SU-DHL-6 (cell line): ENCODE measurements around the gene ZNF689.
A peak's percentile ranks its signal among the peaks of the same experiment; 100 is the strongest.

Experiments
- H2AFZ ChIP-seq: fragments of 200-600 bp; sonication (generic); 2 replicates; pipeline ENCODE4 v1.6.1; 2014; ENCODE audit warnings: low read depth, mild to moderate bottlenecking, moderate library complexity, mixed read lengths, antibody characterized with exemption, low read length; ENCODE audit not compliant: severe bottlenecking
- H3F3A ChIP-seq: fragments of 200-600 bp; shearing (Covaris generic); 2 replicates; pipeline ENCODE4 v1.6.0; 2016; ENCODE audit warnings: antibody characterized with exemption, mild to moderate bottlenecking; ENCODE audit not compliant: insufficient read depth
- H3K27ac ChIP-seq: fragments of 200-600 bp; sonication (generic); 2 replicates; pipeline ENCODE4 v1.5.1; 2016; ENCODE audit warnings: low read depth, mild to moderate bottlenecking, low read length, moderate library complexity, mixed read lengths
- H3K27me3 ChIP-seq: fragments of 200-600 bp; sonication (generic), shearing (Covaris generic); 2 replicates; pipeline ENCODE4 v1.6.0; 2014; ENCODE audit warnings: mild to moderate bottlenecking, low read length
- H3K36me3 ChIP-seq: fragments of 200-600 bp; sonication (generic); 2 replicates; pipeline ENCODE4 v1.6.1; 2014; ENCODE audit warnings: mild to moderate bottlenecking, low read length, mixed read lengths
- H3K4me2 ChIP-seq: fragments of 300-600, 200-600 bp; shearing (Covaris generic), sonication (generic); 2 replicates; pipeline ENCODE4 v1.6.0; 2014; ENCODE audit warnings: low read length, low read depth, mild to moderate bottlenecking; ENCODE audit not compliant: poor library complexity, severe bottlenecking
- H3K4me3 ChIP-seq: fragments of 200-600 bp; sonication (generic); 2 replicates; pipeline ENCODE4 v1.5.1; 2014; ENCODE audit warnings: antibody characterized with exemption, low read length, mild to moderate bottlenecking, mixed read lengths; ENCODE audit not compliant: insufficient read depth, poor library complexity, severe bottlenecking
- H3K79me2 ChIP-seq: fragments of 200-600 bp; sonication (generic); 2 replicates; pipeline ENCODE4 v1.6.1; 2014; ENCODE audit warnings: mild to moderate bottlenecking, low read length, moderate library complexity; ENCODE audit not compliant: insufficient read depth
- H3K9ac ChIP-seq: fragments of 200-600 bp; sonication (generic); 2 replicates; pipeline ENCODE4 v1.7.0; 2014; ENCODE audit warnings: mild to moderate bottlenecking, low read length
- H3K9me2 ChIP-seq: fragments of 200-600 bp; sonication (generic); replicated peaks from 2 replicates; pipeline ENCODE4 v1.6.1; 2014; ENCODE audit warnings: low read length; ENCODE audit not compliant: insufficient read depth
- H3K9me3 ChIP-seq: fragments of 200-600 bp; sonication (generic); 2 replicates; pipeline ENCODE4 v1.6.1; 2014; ENCODE audit warnings: low read length, mixed read lengths; ENCODE audit not compliant: insufficient read depth
- H4K20me1 ChIP-seq: fragments of 200-600 bp; sonication (generic); 2 replicates; pipeline ENCODE4 v1.6.1; 2014; ENCODE audit warnings: low read depth, mild to moderate bottlenecking, antibody characterized with exemption, low read length, moderate library complexity, mixed read lengths
- CTCF ChIP-seq: fragments of 200-600 bp; sonication (generic); IDR thresholded peaks from one replicate; pipeline ENCODE4 v1.5.1; 2017; ENCODE audit warnings: antibody characterized with exemption, mild to moderate bottlenecking, low read length, moderate library complexity; ENCODE audit not compliant: insufficient read depth, poor library complexity, severe bottlenecking
- EZH2phosphoT487 ChIP-seq: fragments of 200-600 bp; sonication (generic), shearing (Covaris generic); conservative IDR thresholded peaks from 2 replicates; pipeline ENCODE4 v1.6.1; 2018; ENCODE audit warnings: mild to moderate bottlenecking, antibody characterized with exemption, low read length, moderate library complexity, mixed read lengths

Gene ZNF689

GRCh38 chr16:30585400-30586191, 24.6 kb downstream of the ZNF689 start, which contains the start of gene ZNF785:
ZNF785 (minus strand) TSS chr16:30585697; CDS start chr16:30585611, 86 bp downstream.
- Histone ChIP-seq H3K27ac (no peak within 1 kb of the TSS), H3K9ac (no peak within 1 kb of the TSS), H2AFZ (peak within 1 kb of the TSS; percentile 66), H3K36me3 (no peaks in the 10 kb centered on the region), H3K9me2 (no peaks in the 10 kb centered on the region), H3F3A (no peaks in the 10 kb centered on the region), H3K79me2 (no peaks in the 10 kb centered on the region), H3K9me3 (no peaks in the 10 kb centered on the region), H3K4me2 (peak within 1 kb of the TSS; percentile 16), H4K20me1 (no peaks in the 10 kb centered on the region), H3K27me3 (no peaks in the 10 kb centered on the region), H3K4me3 (no peak within 1 kb of the TSS)
- TF ChIP-seq EZH2phosphoT487 (no peak), CTCF (peak; percentile 24)

- Histone ChIP-seq H3K9me2 (no peaks in the 10 kb centered on the region), H3K36me3 (no peaks in the 10 kb centered on the region), H3K27me3 (no peaks in the 10 kb centered on the region), H3F3A (no peaks in the 10 kb centered on the region), H3K9me3 (no peaks in the 10 kb centered on the region), H4K20me1 (no peaks in the 10 kb centered on the region), H3K4me2 (no peak overlapping the region), H2AFZ (no peak overlapping the region), H3K27ac (no peak overlapping the region), H3K79me2 (no peaks in the 10 kb centered on the region), H3K9ac (no peak overlapping the region), H3K4me3 (no peak overlapping the region)
- TF ChIP-seq EZH2phosphoT487 (no peak), CTCF (no peak)
These were observed 25.2 kb downstream of the ZNF689 start for GRCh38 chr16:30585022-30585399.

GRCh38 chr16:30582611-30583340, 27.4 kb downstream of the ZNF689 start:
- TF ChIP-seq EZH2phosphoT487 (no peak), CTCF (no peak)
- H3F3A ChIP-seq = no peaks in the 10 kb centered on the region
- no peaks in the 10 kb centered on the region for H3K9me2 ChIP-seq
- H4K20me1 ChIP-seq = no peaks in the 10 kb centered on the region
- H3K4me2 ChIP-seq = no peak overlapping the region
- no peak overlapping the region for H3K4me3 ChIP-seq
- H3K9ac ChIP-seq = no peak overlapping the region
- H3K36me3 ChIP-seq = no peaks in the 10 kb centered on the region
- H3K9me3 ChIP-seq = no peaks in the 10 kb centered on the region
- H3K27ac ChIP-seq = no peak overlapping the region
- no peak overlapping the region for H2AFZ ChIP-seq
- no peaks in the 10 kb centered on the region for H3K79me2 ChIP-seq
- H3K27me3 ChIP-seq = no peaks in the 10 kb centered on the region
